Urothelium cell line (cell line): Measurements from ENCODE around the gene FAM83C.

Experiments
- DNase-seq: peaks from one replicate; pipeline ENCODE4 v3.0.0; 2011; ENCODE audit warnings: low spot score, mixed read lengths
- FAIRE-seq: peaks from 2 replicates; lab custom pipeline; 2011; peaks lifted over from hg19 to GRCh38; lab: Jason Lieb, UNC

FAM83C gene

GRCh38 chr20:35300469-35301262, 8.4 kb upstream of the FAM83C start:
- no peak for DNase-seq
- FAIRE-seq = no peak

GRCh38 chr20:35299780-35300179, 7.6 kb upstream of the FAM83C start:
- DNase-seq (no peak), FAIRE-seq (no peak)

DNA sequence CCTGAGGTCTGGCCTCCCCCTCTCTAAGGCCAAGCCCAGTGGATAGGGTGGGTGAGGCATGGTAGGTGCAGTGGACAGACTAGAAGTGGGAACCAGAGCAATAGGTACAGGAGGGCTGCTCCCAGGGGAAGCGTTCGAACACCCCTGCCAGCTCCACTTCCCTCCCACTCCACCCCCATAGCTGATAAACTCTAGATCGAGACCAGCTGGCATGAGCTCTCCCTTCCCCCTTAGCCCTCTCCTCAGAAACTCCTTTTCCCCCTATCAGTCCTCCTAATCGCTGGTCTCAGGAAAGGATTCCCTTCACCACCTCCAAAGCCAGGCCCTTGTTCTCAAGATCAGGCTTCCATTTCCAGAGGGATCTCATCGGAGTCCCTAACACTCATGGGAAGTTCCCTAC, 6.0 kb upstream of the FAM83C start:
- FAIRE-seq (no peak), DNase-seq (no peak)

DNA sequence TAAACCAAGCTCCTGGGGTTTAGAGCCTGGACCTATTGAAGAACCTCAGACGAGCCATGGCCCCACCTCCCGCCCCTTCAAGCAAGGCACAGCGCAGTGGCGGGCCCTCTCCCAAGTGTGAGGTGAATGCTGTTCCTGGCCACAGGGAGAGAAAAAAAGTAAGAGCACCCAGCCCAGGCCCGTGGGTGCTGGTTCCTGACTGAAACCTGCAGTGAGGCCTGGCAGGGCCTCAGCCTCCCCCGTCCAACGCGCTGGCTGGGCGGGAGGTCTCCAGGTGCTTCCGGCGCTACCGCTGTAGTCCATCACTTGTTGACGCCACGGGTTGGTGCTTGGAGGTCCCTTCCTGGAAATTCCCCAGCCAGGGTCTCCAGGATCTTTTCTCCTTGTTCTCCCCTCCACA, 5.5 kb upstream of the FAM83C start:
- no peak for DNase-seq
- FAIRE-seq = no peak

GRCh38 chr20:35297155-35297554, 4.9 kb upstream of the FAM83C start:
- FAIRE-seq (no peak), DNase-seq (no peak)

DNA sequence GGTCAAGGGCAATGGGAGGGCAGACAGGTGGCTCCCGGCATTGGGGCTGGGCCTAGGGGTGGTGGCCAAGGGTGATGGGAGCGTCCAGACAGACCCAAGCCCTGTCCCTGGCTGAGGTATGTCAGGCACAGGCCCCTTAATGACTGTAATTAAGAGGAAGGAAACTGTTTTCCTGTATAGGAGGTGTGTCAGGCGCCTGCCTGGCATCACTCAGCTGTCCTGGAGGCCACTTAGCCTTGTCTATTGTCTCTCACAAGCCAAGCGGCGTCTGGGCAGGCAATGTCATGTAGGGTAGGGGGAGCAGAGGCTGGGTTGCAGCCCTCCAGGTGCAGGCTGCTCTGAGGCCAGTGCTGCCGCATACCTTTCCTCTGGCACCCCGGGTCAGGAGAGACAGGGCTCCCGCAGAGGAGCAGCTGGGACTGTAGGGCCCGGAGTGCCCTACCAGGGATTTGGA, 3.9 kb upstream of the FAM83C start:
- no peak for FAIRE-seq
- no peak for DNase-seq

DNA sequence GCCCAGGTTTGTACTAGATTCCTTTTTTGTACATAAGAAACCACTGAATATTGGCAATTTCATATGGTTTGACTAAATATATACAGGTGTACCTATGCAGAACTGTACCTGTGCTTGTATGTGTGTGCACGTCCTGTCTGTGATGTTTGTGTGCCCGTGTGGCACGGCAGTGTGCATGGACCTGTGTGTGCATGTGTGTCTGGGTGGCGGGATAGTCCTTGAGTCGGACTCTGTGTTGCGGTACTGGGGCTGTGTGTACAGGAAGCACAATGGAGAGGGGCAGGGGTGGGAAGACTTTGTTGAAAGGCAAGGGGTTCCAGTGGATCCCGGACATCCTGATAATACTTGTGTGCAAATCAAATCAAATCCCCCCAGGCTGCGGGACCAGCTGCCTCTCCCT, 3.4 kb upstream of the FAM83C start:
- FAIRE-seq (peak; percentile 87), DNase-seq (no peak)

DNA sequence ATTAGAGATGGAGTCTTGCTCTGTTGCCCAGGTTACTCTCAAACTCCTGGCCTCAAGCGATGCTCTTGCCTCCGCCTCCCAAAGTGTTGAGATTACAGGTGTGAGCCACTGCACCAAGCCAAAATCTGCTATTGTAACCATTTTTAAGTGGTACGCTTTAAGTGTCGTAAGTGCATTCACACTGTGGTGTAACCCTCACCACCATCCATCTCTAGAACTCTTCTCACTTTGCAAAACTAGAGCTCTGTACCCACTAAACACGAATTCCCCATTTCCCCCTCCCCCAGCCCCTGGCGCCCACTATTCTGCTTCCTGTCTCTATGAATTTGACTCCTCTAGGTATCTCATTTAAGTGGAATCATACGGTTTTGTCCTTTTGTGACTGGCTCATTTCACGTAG, 2.8 kb upstream of the FAM83C start:
- FAIRE-seq (no peak), DNase-seq (no peak)

DNA sequence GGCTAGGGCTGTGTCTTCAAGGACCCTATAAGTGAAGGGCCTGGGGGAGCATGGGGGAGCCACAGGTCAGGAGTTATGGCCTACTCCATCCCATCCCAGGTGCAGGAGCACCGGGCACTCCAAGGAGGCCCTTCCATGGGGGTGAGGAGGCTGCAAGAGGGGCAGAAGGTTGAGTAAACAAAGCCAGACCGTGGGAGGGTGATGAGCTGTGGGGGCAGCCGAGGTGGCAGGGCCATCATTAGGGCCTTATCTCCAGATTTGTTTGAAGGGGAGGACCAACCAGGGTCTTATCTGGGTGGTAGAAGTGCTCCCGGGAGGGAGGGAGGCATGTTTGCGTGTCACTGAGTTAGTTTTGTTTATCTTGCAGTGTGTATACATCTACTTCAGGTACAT, 2.1 kb upstream of the FAM83C start:
- no peak for FAIRE-seq
- no peak for DNase-seq

DNA sequence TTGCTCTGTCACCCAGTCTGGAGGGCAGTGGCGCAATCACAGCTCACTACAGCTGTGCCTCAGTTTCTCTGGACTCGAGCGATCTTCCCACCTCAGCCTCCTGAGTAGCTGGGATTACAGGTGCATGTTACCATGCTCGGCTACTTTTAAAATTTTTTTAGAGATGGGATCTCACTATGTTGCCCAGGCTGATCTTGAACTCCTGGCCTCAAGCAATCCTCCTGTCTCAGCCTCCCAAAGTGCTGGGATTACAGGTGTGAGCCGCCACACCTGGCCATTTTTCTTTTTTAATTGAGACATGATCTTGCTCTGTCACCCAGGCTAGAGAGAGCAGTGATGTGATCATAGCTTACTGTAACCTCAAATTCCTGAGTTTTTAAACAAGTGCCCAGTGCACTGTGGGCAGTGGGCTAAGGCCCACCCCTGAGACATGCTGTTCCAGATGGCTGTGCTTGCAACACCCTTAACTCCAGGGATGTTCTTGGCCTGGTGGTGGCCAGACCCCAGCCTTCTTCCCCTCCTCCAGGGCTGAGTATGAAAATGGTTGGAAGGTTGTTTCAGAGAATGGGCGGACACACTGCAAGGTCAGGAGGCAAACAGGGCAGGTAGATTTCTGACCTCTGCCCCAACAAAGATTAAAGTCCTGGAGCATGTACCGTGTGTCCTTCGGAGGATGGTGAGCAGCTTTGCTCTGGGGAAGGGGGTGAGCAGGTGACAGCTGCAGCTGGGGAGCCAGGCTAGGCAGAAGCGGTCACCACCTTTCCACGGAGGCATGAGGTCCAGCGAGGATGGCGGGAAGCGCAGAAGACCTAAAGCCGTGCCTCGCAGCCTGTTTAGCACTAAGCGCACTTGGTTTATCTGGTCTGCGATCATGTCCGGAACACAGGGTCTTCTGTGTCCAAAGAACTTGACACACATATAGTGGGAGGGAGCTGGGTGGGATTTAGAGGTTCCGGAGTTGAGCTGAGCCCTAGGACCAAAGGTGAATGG, 1.4 kb upstream of the FAM83C start:
- FAIRE-seq = no peak
- no peak for DNase-seq

DNA sequence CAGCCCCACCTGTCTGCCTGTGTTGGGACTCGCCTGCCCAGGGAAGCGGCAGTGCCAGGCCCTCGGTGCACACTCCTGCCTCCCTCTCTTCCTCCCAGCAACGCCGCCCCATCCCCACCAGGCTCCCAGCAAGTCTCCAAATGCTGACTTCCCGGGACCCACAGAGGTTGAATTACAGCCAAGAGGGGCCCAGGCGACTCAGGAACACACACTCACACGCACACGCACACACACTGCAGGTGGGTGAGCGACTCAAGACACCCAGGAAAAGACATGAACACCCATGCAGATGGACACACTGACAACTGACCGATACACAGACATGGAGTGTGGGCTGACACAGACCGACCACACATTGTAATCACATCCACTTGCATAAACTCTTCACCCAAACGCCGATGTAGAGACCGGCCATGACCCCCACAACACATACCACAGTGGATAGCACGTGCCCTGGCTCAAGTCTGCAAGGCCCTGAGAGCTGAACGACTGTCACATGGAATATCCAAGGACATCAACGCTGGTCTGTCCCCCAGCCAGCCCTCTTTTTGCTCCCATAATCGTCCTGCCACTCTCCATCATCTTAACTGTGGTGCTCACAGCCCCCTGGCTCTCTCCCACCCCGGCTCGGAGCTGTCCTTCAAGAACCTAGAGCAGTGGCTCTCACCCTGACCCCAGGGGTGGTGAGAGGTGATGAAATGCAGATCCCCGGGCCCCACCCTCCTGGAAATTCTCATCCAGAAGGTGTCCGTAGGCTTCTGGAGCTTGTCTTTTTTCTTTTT, 470 bp upstream of the FAM83C start:
- FAIRE-seq (no peak), DNase-seq (no peak)

- FAIRE-seq = no peak
- no peak for DNase-seq
Measured at GRCh38 chr20:35290887-35291417, 1.3 kb downstream of the FAM83C start.

- FAIRE-seq = no peak
- no peak for DNase-seq
Measured at GRCh38 chr20:35290186-35290886, 1.9 kb downstream of the FAM83C start.

- DNase-seq = no peak
- no peak for FAIRE-seq
Measured at GRCh38 chr20:35288325-35289060, 3.7 kb downstream of the FAM83C start.

DNA sequence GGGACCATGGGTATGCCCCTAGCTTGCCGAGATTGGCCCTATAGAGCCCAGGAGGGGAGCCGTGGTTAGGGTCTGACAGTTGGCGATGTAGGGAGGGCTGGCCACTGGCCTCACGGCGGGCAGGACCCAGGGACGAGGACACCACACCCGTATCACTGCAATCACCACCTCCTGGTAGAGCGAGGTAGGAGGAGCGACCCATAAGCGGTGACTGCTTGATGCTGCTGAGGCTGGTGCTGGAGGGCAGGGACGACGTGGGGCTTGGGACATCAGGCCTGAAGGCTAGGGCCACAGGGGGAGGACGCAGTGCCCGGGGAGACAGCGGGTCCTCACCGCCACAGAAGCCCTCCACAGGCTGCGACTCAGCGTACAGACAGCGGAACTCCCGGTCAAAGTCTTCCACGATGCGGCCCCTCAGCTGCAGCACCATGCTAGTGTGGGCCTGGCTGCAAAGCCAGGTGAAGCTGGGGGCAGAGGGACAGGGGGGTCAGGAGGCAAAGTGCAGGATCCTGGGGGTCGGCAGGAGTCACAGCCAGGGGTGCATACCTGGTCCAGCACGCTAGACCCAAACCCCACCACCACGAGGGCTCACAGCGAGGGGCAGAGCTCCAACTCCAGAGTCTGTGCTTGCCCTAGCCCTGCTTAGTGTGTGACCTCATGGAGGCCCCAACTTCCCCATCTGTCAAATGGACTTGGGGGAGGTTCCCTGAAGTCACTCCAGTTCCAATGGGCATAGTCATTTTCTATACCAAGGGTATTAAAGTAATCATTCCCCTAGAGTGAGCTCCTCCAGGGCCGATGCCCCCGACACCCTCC, 4.5 kb downstream of the FAM83C start:
- FAIRE-seq (no peak), DNase-seq (no peak)

- no peak for DNase-seq
- FAIRE-seq = no peak
Measured at GRCh38 chr20:35286899-35287508, 5.2 kb downstream of the FAM83C start.

DNA sequence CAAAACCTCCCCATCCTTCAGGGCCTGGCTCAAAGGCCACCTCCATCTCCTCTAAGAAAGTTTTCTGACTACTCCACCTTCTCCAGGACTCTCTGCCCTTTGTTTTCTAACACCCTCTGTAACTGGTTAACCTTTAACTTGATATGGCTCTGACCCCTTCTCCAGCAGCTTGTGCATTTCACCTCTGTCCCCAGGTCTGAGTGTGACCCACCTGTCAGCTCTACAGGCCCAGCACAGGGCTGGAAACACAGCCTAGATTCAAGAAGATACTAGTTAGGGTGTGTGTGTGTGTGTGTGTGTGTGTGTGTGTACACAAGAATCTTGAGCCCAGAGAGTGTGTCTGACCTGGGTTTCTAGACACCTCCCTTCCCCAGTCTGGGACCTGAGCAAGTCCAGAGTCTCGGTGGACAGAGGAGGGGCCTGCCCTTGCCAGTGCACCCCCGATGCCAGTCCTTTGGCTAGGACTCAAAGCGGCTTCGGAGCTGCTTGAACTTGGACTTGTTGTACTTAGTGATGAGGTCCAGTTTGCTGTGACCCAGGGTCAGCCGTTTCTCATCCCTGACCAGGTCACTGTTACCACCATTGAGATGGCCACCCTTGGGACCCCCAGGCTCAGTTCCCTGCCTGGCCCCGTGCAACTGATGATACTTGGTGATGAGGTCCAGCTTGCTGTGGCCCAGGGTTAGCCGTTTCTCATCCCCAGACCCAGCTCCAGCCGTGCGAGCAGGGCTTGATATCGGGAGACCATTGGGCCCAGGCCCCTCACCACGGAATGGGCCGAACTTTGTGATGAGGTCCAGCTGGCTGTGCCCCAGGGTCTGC, 5.9 kb downstream of the FAM83C start:
- FAIRE-seq (no peak), DNase-seq (no peak)

DNA sequence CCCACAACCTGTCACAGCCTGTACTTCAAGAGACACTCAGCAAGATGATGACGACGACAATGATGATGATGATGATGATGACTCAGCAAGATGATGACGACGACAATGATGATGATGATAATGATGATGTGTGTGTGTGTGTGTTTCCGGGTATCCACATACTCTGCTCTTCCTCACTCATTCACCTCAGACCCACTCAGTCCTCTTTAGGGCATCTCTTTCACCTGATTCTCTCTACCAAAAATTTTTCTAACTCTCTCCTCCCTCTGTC, 6.5 kb downstream of the FAM83C start:
- FAIRE-seq (peak; percentile 23), DNase-seq (no peak)
